GM12878 (cell line): ENCODE measurements around the gene MAP3K7. TPM values are rescaled to one million over a fixed set of nuclear protein-coding genes. Genes with fewer than 3 reads are reported as not detected.

Experiments
- ATAC-seq: fragments of 200-7000 bp; cut with Tn5 transposase; 3 replicates; pipeline ENCODE4 v1.9.1; 2020; ENCODE audit warnings: mild to moderate bottlenecking, moderate library complexity
- BruUV-seq: library from RNA; stranded (reverse); fragments of 400-500 nt; replicated peaks from 2 replicates; lab custom pipeline; 2021; lab: Mats Ljungman, UMichigan
- CTCF ChIA-PET: fragments of 300-600 bp; sonication (Branson Sonifier 250); formaldehyde crosslinking; extraction: SDS; loops from one replicate; lab custom pipeline; 2021; ENCODE audit warnings: inconsistent platforms; lab: Yijun Ruan, JAX
- POLR2A ChIA-PET: fragments of 350-600 bp; formaldehyde crosslinking; extraction: SDS; loops from one replicate; lab custom pipeline; 2021; ENCODE audit warnings: inconsistent platforms; lab: Charles Lee
- RAD21 ChIA-PET: fragments of 300-600 bp; sonication (Branson Sonifier 250); formaldehyde crosslinking; loops from one replicate; lab custom pipeline; 2023; ENCODE audit warnings: antibody characterized with exemption; ENCODE audit not compliant: unreplicated experiment; lab: Charles Lee
- SMC1A ChIA-PET: fragments of 300-600 bp; sonication (Branson Sonifier 250); formaldehyde crosslinking; loops from one replicate; lab custom pipeline; 2023; ENCODE audit not compliant: unreplicated experiment, uncharacterized antibody; lab: Charles Lee
- DNase-seq: peaks from one replicate; pipeline ENCODE4 v3.0.0-alpha.2; 2011; ENCODE audit warnings: low read depth, low spot score
- FAIRE-seq: peaks from 3 replicates; lab custom pipeline; 2011; peaks lifted over from hg19 to GRCh38; lab: Jason Lieb, UNC
- H2AFZ ChIP-seq: 2 replicates; pipeline ENCODE4 v1.6.0; 2011; ENCODE audit warnings: low read depth, low read length, control low read depth; ENCODE audit not compliant: control insufficient read depth
- H3K27ac ChIP-seq: 2 replicates; pipeline ENCODE4 v1.5.1; 2011; ENCODE audit warnings: control low read depth; ENCODE audit not compliant: control insufficient read depth, insufficient read depth
- H3K27me3 ChIP-seq, 2 experiments: replicated peaks in 1 of 2; 2 replicates each; pipeline versions ENCODE4 v1.6.0 to v1.6.1; 2011; ENCODE audit warnings: low read length in 1 of 2; ENCODE audit not compliant: control insufficient read depth in 2 of 2, insufficient read depth in 2 of 2
- H3K36me3 ChIP-seq, 2 experiments: 2 replicates each; pipeline ENCODE4 v1.5.1; 2011; ENCODE audit warnings: low read length in 1 of 2; ENCODE audit not compliant: control insufficient read depth in 2 of 2, insufficient read depth in 2 of 2
- H3K4me1 ChIP-seq: 2 replicates; pipeline ENCODE4 v1.6.1; 2011; ENCODE audit warnings: mild to moderate bottlenecking, low read length, moderate library complexity, mixed read lengths; ENCODE audit not compliant: control insufficient read depth, insufficient read depth
- H3K4me2 ChIP-seq: 2 replicates; pipeline ENCODE4 v1.6.0; 2011; ENCODE audit warnings: control low read depth; ENCODE audit not compliant: control insufficient read depth, insufficient read depth
- H3K4me3 ChIP-seq: fragments of 200-600 bp; sonication (generic); 2 replicates; pipeline ENCODE4 v1.5.1; 2016
- H3K79me2 ChIP-seq: 2 replicates; pipeline ENCODE4 v1.6.0; 2011; ENCODE audit warnings: low read length; ENCODE audit not compliant: control insufficient read depth, insufficient read depth
- H3K9ac ChIP-seq: 2 replicates; pipeline ENCODE4 v1.8.0; 2011; ENCODE audit warnings: low read length, control low read depth, mixed read lengths; ENCODE audit not compliant: control insufficient read depth, insufficient read depth
- H3K9me3 ChIP-seq: replicated peaks from 3 replicates; pipeline ENCODE4 v1.5.1; 2011; ENCODE audit warnings: mild to moderate bottlenecking, low read length; ENCODE audit not compliant: control insufficient read depth, insufficient read depth
- H4K20me1 ChIP-seq: 2 replicates; pipeline ENCODE4 v1.6.0; 2011; ENCODE audit not compliant: control insufficient read depth, insufficient read depth
- LARP7 ChIP-seq: fragments of 450-650 bp; IDR thresholded peaks from 2 replicates; pipeline ENCODE4 v1.6.1; 2017; ENCODE audit warnings: mild to moderate bottlenecking
- NRF1 ChIP-seq: conservative IDR thresholded peaks from 2 replicates; pipeline ENCODE4 v1.6.1; 2011; ENCODE audit warnings: mild to moderate bottlenecking, low read depth, low read length, improper control_type of control experiment
- RBBP5 ChIP-seq: fragments of 200-600 bp; sonication (generic); conservative IDR thresholded peaks from 2 replicates; pipeline ENCODE4 v1.6.1; 2016
- STAT1 ChIP-seq: fragments of 450-650 bp; conservative IDR thresholded peaks from 2 replicates; pipeline ENCODE4 v1.6.1; 2014; ENCODE audit warnings: antibody characterized with exemption, mild to moderate bottlenecking
- STAT3 ChIP-seq: IDR thresholded peaks from 2 replicates; pipeline ENCODE4 v1.6.1; 2011; ENCODE audit warnings: low read depth, low read length, improper control_type of control experiment
- TCF12 ChIP-seq: IDR thresholded peaks from 2 replicates; pipeline ENCODE4 v1.6.1; 2011; ENCODE audit warnings: low read depth, mild to moderate bottlenecking, low read length
- YY1 ChIP-seq: IDR thresholded peaks from 2 replicates; pipeline ENCODE4 v1.6.1; 2011; ENCODE audit warnings: low read depth, mild to moderate bottlenecking, low read length
- ZBTB33 ChIP-seq: fragments of 450-650 bp; IDR thresholded peaks from 2 replicates; pipeline ENCODE4 v1.6.1; 2017; ENCODE audit warnings: mild to moderate bottlenecking
- WGBS: methylation state at CpG from one replicate; pipeline ENCODE4 v1.1.6; 2016; ENCODE audit warnings: low lambda C conversion rate; ENCODE audit not compliant: insufficient replicate concordance, insufficient coverage; ENCODE audit errors: missing lambda C conversion rate; 5-methylcytosine and 5-hydroxymethylcytosine counted together
- in situ Hi-C: fragments of 300-500 bp; cut with MboI; formaldehyde crosslinking; loops from 9 replicates; pipeline ENCODE4 v1.14.3; 2018; ENCODE audit warnings: mixed read lengths
- intact Hi-C: fragments of 100-400 bp; cut with micrococcal nuclease; formaldehyde crosslinking; loops from one replicate; pipeline ENCODE4 v1.14.2; 2022; ENCODE audit not compliant: unreplicated experiment
- polyA plus RNA-seq, 11 experiments: library from polyadenylated mRNA; depleted of rRNA in 4 of 11; unstranded in 6 of 11; stranded (reverse) in 5 of 11; fragments of >200 nt; fragmentation: Nextera tagmentation in 4 of 11; fragmentation: Illumina TruSeq in 1 of 11; extraction: Ambion mirVana in 4 of 11; extraction: Trizol in 1 of 11; gene quantifications; 1 replicate in 1 of 11; 2 replicates in 10 of 11; pipeline versions ENCODE4 v1.2.1 to v1.2.3, GENCODE V29; 2011 to 2016; ENCODE audit warnings: inconsistent platforms in 2 of 11, missing spikeins in 2 of 11, low read depth in 1 of 11
- total RNA-seq, 4 experiments: library from RNA; depleted of rRNA in 3 of 4; stranded (reverse); fragments of >200 nt in 3 of 4; fragmentation: Illumina TruSeq in 1 of 4; extraction: Trizol in 1 of 4; gene quantifications; 2 replicates each; pipeline versions ENCODE4 v1.2.1 to v1.2.3, GENCODE V29; 2013 to 2021
- TF ChIP-seq, protein P1 (sequence below): IDR thresholded peaks from 2 replicates; pipeline ENCODE4 v1.6.1; 2011; ENCODE audit warnings: borderline replicate concordance, low read depth, mild to moderate bottlenecking, moderate library complexity, low read length; ENCODE audit not compliant: insufficient read depth, poor library complexity, severe bottlenecking

Gene MAP3K7
- total and polyA plus RNA-seq, 10 of the 15 experiments (the other 5 are each of a cell fraction or from before 2014, with no cell fraction given): 7.0 to 42.6 (median 22.0) TPM

DNA sequence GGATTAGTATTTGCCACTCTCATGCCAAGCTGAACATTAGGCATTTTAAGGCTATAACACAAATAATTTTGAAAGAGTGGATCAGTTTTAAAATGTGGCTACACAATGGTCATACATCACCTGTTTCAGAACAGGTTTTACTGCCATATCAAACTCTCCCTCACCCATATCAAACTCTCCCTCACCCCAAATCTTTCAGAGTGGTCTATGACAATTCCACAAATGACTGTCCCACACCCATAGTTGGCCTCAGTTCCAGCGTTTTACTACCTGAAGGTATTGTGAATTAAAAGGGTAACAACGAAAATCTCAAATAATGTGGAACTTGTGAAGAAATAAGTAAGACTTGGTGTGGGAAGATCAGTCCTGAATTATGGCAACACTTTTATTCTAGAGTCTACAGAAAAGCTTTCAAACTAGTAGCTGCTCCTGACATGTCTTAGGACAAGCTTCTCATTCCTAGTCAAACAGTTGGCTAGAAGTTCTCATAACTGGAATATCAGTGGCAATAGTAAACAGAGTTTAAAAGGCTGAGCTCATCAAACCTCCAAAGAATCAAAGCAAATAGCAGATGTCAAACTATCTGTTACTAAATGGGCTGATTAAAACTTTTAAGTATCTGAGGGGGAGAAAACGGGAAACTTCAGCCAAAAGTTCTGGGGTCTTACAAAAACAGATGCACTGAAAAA, 52.4 kb downstream of the MAP3K7 start (continued):
- no peak for TF ChIP-seq ZBTB33
- TF ChIP-seq NRF1: no peak
- TF ChIP-seq STAT3: no peak

DNA sequence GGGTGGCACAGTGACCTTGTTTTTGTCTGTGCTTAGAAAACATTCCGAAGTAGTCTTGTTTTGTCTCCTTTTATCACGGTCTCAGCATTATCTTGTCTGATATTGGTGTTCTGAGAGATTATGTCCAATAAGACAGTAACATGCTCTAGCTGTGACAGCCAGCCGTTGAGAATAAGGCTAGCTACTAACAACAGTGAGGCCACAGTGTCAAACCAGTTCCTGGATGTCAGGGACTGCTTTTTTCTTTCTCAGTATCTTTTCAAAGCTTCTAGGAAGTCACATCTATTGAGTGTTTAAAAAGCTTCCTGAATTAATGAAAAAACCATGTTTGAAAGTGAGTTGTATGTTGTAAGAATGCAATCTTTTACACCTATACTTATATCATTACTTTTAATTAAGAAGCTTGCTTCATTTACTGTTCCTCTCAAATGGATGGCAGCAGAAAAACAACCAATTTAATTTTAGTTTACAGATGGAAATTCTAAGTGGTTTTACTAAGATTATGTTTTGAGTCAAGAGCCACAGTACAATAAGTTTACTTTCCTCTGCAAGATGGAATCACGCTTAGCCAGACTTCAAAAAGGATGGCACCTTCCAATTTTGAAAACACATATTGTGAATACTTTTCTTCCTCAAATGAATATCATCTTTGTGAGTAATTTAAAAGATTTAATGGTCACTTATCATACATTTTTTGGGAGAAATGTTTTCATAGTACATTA, 53.1 kb downstream of the MAP3K7 start:
- no peak for ATAC-seq
- 92% methylated on average over 4 of the region's 4 CpGs for WGBS
- no peaks in the 10 kb centered on the region for H3K79me2 ChIP-seq
- H2AFZ ChIP-seq: no peak overlapping the region
- POLR2A ChIA-PET: no interaction called here
- peaks cover 2 to 3% of the 10 kb centered on the region in 2 experiments; a peak in 3 of 4 replicates for H3K36me3 ChIP-seq
- TF ChIP-seq TCF12: no peak
- no peak for TF ChIP-seq RBBP5
- no peak for TF ChIP-seq YY1
- no peak for TF ChIP-seq STAT1
- TF ChIP-seq, protein P1, sequence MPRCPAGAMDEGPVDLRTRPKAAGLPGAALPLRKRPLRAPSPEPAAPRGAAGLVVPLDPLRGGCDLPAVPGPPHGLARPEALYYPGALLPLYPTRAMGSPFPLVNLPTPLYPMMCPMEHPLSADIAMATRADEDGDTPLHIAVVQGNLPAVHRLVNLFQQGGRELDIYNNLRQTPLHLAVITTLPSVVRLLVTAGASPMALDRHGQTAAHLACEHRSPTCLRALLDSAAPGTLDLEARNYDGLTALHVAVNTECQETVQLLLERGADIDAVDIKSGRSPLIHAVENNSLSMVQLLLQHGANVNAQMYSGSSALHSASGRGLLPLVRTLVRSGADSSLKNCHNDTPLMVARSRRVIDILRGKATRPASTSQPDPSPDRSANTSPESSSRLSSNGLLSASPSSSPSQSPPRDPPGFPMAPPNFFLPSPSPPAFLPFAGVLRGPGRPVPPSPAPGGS: no peak
- no peak for TF ChIP-seq LARP7
- H3K9ac ChIP-seq: no peak overlapping the region
- no peaks in the 10 kb centered on the region for H3K9me3 ChIP-seq
- BruUV-seq: no TSS peak
- CTCF ChIA-PET: interaction anchor here (0.9 kb wide), 1 partner anchor 1101 kb away, joined by 3 read pairs; no protein-coding TSS in a partner anchor
- no peak for DNase-seq
- H3K27ac ChIP-seq: no peak overlapping the region
- H3K4me1 ChIP-seq: peaks cover 4% of the 10 kb centered on the region; the same call in 1 of the 2 replicates
- FAIRE-seq: no peak
- no peaks in the 10 kb centered on the region for H4K20me1 ChIP-seq
- no peak overlapping the region for H3K4me2 ChIP-seq
- RAD21 ChIA-PET: no interaction called here
- intact Hi-C loops (no loop called here), in situ Hi-C loops (no loop called here)
- H3K27me3 ChIP-seq: no peaks in the 10 kb centered on the region
- SMC1A ChIA-PET: interaction anchor here (1.4 kb wide), 1 partner anchor 12 kb away, joined by 4 read pairs; no protein-coding TSS in a partner anchor
- no peak overlapping the region for H3K4me3 ChIP-seq
